Activated CD8-positive, alpha-beta T cell treated with anti-CD3 and anti-CD28 coated beads, Interleukin-2, amount 10 ng/mL, durations not matched to agents 7 days and 5 days (primary cell): ENCODE measurements around the gene RBPJ. TPM values are rescaled to one million over a fixed set of nuclear protein-coding genes. Genes with fewer than 3 reads are reported as not detected.

Experiments
- ATAC-seq: fragments of 150-1000 bp; cut with Tn5 transposase; one replicate; pipeline ENCODE4 v1.10.0; 2021; ENCODE audit warnings: moderate library complexity
- CTCF ChIA-PET: fragments of 350-600 bp; sonication (Branson Sonifier 250); formaldehyde crosslinking; loops from one replicate; lab custom pipeline; 2021; ENCODE audit warnings: antibody characterized with exemption; lab: Charles Lee
- POLR2A ChIA-PET: fragments of 350-600 bp; sonication (Branson Sonifier 250); formaldehyde crosslinking; loops from one replicate; lab custom pipeline; 2021; ENCODE audit warnings: antibody characterized with exemption; lab: Charles Lee
- DNase-seq: peaks from one replicate; pipeline ENCODE4 v3.0.0-alpha.2; 2020
- H3K27ac Mint-ChIP-seq: one replicate; pipeline ENCODE4 v1.8.0; 2021; ENCODE audit warnings: mild to moderate bottlenecking, mixed read lengths
- H3K27me3 Mint-ChIP-seq: one replicate; pipeline ENCODE4 v1.8.0; 2021; ENCODE audit warnings: low read depth, mixed read lengths
- H3K36me3 Mint-ChIP-seq: one replicate; pipeline ENCODE4 v1.8.0; 2021; ENCODE audit warnings: low read depth, mixed read lengths
- H3K4me1 Mint-ChIP-seq: one replicate; pipeline ENCODE4 v1.8.0; 2021; ENCODE audit warnings: low read depth, mixed read lengths
- H3K4me3 Mint-ChIP-seq: one replicate; pipeline ENCODE4 v1.8.0; 2021; ENCODE audit warnings: mild to moderate bottlenecking, mixed read lengths
- H3K9me3 Mint-ChIP-seq: one replicate; pipeline ENCODE4 v1.8.0; 2022; ENCODE audit warnings: mixed read lengths; ENCODE audit not compliant: insufficient read depth
- total RNA-seq, 2 experiments: library from RNA; stranded (reverse); gene quantifications; one replicate each; pipeline ENCODE4 v1.2.3, GENCODE V29; 2021

Gene RBPJ
- total RNA-seq, 2 experiments from 2014 or later: 61.7 to 72.3 TPM

- DNase-seq (no peak), ATAC-seq (no peak)
- no peaks in the 10 kb centered on the region for H3K27me3 Mint-ChIP-seq
- POLR2A ChIA-PET: no interaction called here
- H3K27ac Mint-ChIP-seq: no peak overlapping the region
- H3K4me1 Mint-ChIP-seq: peaks cover 4% of the 10 kb centered on the region
- peaks cover 40% of the 10 kb centered on the region for H3K36me3 Mint-ChIP-seq
- no peak overlapping the region for H3K4me3 Mint-ChIP-seq
- no peaks in the 10 kb centered on the region for H3K9me3 Mint-ChIP-seq
- CTCF ChIA-PET: no interaction called here
These were observed 103.3 kb downstream of the RBPJ start for GRCh38 chr4:26424153-26424552.

- no peak for DNase-seq
- ChIA-PET POLR2A (no interaction called here), CTCF (interaction anchor here (0.8 to 1.2 kb wide), 2 partner anchors 36 to 94 kb away, joined by 3 read pairs; no protein-coding TSS in a partner anchor)
- no peak for ATAC-seq
- peaks cover 4% of the 10 kb centered on the region for H3K4me1 Mint-ChIP-seq
- H3K9me3 Mint-ChIP-seq: no peaks in the 10 kb centered on the region
- H3K27me3 Mint-ChIP-seq: no peaks in the 10 kb centered on the region
- H3K4me3 Mint-ChIP-seq: no peak overlapping the region
- peaks cover 42% of the 10 kb centered on the region for H3K36me3 Mint-ChIP-seq
- no peak overlapping the region for H3K27ac Mint-ChIP-seq
These were observed 104.0 kb downstream of the RBPJ start for GRCh38 chr4:26424838-26425237.

DNA sequence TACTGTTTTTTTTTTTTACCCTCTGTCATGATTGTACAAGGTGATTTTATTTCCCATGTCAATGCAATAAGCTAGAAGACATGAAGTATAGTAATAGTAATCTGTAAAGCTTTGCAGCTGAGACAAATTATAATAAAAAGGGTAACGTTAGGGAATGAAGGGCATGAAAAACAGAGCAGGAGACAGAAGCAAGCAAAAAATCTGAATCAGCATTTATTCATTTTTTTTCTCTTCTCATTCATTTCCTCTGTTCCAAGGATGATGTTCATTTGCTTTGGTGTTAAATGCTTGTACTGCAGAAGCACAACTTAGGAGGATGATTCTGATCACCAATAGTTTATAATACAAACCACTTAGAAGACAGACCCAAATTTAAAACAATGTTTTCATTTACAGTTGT is 105.1 kb downstream of the RBPJ start:
- H3K9me3 Mint-ChIP-seq: no peaks in the 10 kb centered on the region
- peaks cover 4% of the 10 kb centered on the region for H3K4me1 Mint-ChIP-seq
- no peak overlapping the region for H3K4me3 Mint-ChIP-seq
- no peaks in the 10 kb centered on the region for H3K27me3 Mint-ChIP-seq
- ChIA-PET CTCF (interaction anchor here (0.6 to 1.2 kb wide), 2 partner anchors 96 to 425 kb away, joined by 3 read pairs; no protein-coding TSS in a partner anchor), POLR2A (no interaction called here)
- peaks cover 51% of the 10 kb centered on the region for H3K36me3 Mint-ChIP-seq
- ATAC-seq (no peak), DNase-seq (no peak)
- H3K27ac Mint-ChIP-seq: no peak overlapping the region

GRCh38 chr4:26426892-26427291 is 106.1 kb downstream of the RBPJ start:
- Mint-ChIP-seq H3K4me3 (no peak overlapping the region), H3K9me3 (no peaks in the 10 kb centered on the region), H3K36me3 (peaks cover 48% of the 10 kb centered on the region), H3K27ac (peak overlapping the region; percentile 22), H3K27me3 (no peaks in the 10 kb centered on the region), H3K4me1 (peaks cover 4% of the 10 kb centered on the region)
- ChIA-PET POLR2A (no interaction called here), CTCF (no interaction called here)
- ATAC-seq: no peak
- no peak for DNase-seq

- peaks cover 38% of the 10 kb centered on the region for H3K36me3 Mint-ChIP-seq
- ChIA-PET CTCF (interaction anchor here (1.0 to 1.3 kb wide), 2 partner anchors 24 to 28 kb away, joined by 3 read pairs; no protein-coding TSS in a partner anchor), POLR2A (interaction anchor here (1.2 kb wide), 1 partner anchor 9 kb away, joined by 3 read pairs; no protein-coding TSS in a partner anchor)
- H3K27ac Mint-ChIP-seq: no peak overlapping the region
- H3K9me3 Mint-ChIP-seq: no peaks in the 10 kb centered on the region
- ATAC-seq (no peak), DNase-seq (no peak)
- no peak overlapping the region for H3K4me3 Mint-ChIP-seq
- peaks cover 4% of the 10 kb centered on the region for H3K4me1 Mint-ChIP-seq
- H3K27me3 Mint-ChIP-seq: no peaks in the 10 kb centered on the region
These were observed 109.1 kb downstream of the RBPJ start for GRCh38 chr4:26429910-26430309.

DNA sequence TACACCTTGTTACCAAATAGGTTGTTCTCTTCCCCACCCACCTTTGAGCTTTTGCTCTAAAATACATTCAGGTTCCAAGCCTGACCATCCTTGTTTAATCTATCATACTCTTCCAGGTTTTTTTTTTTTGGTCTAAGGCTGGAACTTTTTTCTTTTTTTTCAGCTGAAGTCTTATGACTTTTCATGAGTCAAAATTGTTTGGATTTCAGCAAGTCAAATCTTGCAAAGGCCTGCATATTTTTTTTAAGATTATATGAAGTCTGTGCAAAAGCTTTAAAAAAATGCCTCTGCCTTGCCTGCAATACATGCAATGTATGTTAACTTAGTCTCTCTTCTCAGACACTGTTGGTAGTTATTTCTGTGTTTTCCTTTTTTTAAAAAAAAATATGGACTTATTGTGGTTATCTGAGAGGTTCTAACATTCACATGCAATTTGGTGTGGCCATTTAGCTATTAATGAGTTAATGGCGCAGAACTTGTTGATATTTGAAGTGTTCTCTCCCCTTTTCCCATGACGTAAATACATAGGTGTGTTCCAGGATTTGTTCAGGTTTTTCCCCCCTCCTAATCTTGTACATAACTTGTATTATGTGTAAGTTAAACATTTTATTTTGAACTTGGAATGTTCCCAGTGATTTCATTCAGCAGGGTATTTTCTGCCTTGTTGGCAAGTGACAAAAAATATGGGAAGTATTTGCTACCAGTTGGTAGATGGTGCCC is 110.8 kb downstream of the RBPJ start:
- H3K4me1 Mint-ChIP-seq: peaks cover 4% of the 10 kb centered on the region
- DNase-seq (no peak), ATAC-seq (no peak)
- no peaks in the 10 kb centered on the region for H3K27me3 Mint-ChIP-seq
- no peaks in the 10 kb centered on the region for H3K9me3 Mint-ChIP-seq
- H3K4me3 Mint-ChIP-seq: no peak overlapping the region
- ChIA-PET POLR2A (no interaction called here), CTCF (interaction anchor here (2.1 kb wide), 1 partner anchor 101 kb away, joined by 5 read pairs; no protein-coding TSS in a partner anchor)
- H3K36me3 Mint-ChIP-seq: peaks cover 29% of the 10 kb centered on the region
- H3K27ac Mint-ChIP-seq: no peak overlapping the region

DNA sequence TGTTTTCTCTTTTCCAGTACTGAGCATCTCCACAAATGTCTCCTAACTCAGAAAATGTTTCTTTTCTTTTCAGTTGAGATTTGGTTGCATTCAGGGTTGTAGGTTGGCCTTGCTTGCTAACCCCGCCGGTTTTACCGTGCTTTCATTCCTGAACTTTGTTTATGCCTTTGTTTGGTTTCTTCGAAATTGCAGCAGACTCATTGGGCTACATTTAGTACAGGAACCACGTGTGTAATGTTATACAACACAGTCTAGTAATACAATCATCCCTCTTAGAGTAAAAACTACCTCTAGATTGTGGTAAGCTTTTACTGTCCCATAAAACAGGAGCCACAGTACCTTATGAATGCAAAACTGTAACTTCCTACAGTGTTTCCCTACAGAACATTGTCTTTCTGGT is 111.6 kb downstream of the RBPJ start:
- Mint-ChIP-seq H3K27ac (no peak overlapping the region), H3K36me3 (peaks cover 26% of the 10 kb centered on the region), H3K9me3 (no peaks in the 10 kb centered on the region), H3K27me3 (no peaks in the 10 kb centered on the region), H3K4me3 (no peak overlapping the region), H3K4me1 (peaks cover 3% of the 10 kb centered on the region)
- ChIA-PET POLR2A (no interaction called here), CTCF (interaction anchor here (2.1 kb wide), 1 partner anchor 102 kb away, joined by 5 read pairs; no protein-coding TSS in a partner anchor)
- DNase-seq (no peak), ATAC-seq (no peak)

- no peaks in the 10 kb centered on the region for H3K9me3 Mint-ChIP-seq
- CTCF ChIA-PET: interaction anchor here (0.9 to 2.1 kb wide), 4 partner anchors 25 to 507 kb away, joined by 3 to 6 read pairs (median 4); no protein-coding TSS in a partner anchor
- H3K4me1 Mint-ChIP-seq: no peaks in the 10 kb centered on the region
- H3K4me3 Mint-ChIP-seq: no peak overlapping the region
- POLR2A ChIA-PET: no interaction called here
- DNase-seq (no peak), ATAC-seq (no peak)
- H3K27me3 Mint-ChIP-seq: no peaks in the 10 kb centered on the region
- peaks cover 22% of the 10 kb centered on the region for H3K36me3 Mint-ChIP-seq
- no peak overlapping the region for H3K27ac Mint-ChIP-seq
These were observed 112.7 kb downstream of the RBPJ start for GRCh38 chr4:26433556-26433955.

DNA sequence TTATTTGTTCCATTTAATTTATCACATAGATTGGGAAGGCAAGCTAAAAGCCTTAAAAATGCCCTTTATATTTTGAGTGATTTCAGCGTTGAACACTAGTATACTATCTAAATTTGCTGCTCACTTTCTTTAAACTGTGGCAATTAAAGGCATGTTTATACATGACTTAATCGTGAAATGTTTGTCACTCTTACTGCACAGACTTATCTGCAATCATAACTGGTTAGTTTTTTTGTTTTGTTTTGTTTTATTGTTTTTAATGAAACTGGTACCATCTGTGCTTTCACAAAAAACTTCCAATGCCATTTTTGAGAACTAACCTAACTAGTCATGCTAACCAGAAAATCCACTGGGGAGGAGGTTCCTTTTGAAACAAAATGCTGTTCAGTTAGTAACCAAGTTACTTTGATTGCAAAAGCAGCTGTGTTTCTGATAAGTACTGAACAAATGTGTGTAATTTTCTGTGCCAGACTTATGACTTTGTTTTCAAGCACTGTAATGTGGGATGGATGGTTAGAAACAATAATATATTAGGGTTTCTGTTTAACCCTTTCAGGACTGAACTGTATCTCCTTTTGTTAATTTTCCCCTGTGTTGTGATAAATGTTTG is 113.3 kb downstream of the RBPJ start:
- Mint-ChIP-seq H3K9me3 (no peaks in the 10 kb centered on the region), H3K4me1 (no peaks in the 10 kb centered on the region), H3K4me3 (no peak overlapping the region), H3K27me3 (no peaks in the 10 kb centered on the region), H3K36me3 (peaks cover 21% of the 10 kb centered on the region), H3K27ac (no peak overlapping the region)
- CTCF ChIA-PET: interaction anchor here (0.9 to 1.0 kb wide), 2 partner anchors 25 to 508 kb away, joined by 3 to 6 read pairs; no protein-coding TSS in a partner anchor
- no peak for ATAC-seq
- DNase-seq: no peak
- POLR2A ChIA-PET: no interaction called here

DNA sequence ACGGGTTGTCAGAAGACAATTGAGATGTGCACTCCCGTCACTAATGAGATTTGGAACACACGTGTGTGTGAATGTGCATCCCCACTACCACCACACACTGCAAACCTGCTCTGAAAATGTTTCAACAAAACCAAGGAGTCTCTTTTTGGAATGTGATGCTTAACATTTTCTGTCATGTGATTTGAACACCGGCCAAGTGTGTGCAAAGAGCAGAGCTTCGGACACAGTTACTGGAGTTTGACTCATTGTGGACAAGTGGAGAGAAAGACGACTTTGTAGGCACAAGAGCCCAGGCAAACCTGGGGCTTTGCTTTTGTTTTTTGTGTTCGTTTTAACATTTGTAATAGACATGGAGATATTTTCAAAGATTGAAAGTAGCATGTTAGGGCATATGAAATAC is 120.3 kb downstream of the RBPJ start:
- H3K27me3 Mint-ChIP-seq: peaks cover 3% of the 10 kb centered on the region
- POLR2A ChIA-PET: no interaction called here
- no peak overlapping the region for H3K4me3 Mint-ChIP-seq
- no peak overlapping the region for H3K27ac Mint-ChIP-seq
- H3K9me3 Mint-ChIP-seq: peaks cover 3% of the 10 kb centered on the region
- CTCF ChIA-PET: no interaction called here
- H3K4me1 Mint-ChIP-seq: no peaks in the 10 kb centered on the region
- DNase-seq: no peak
- peaks cover 2% of the 10 kb centered on the region for H3K36me3 Mint-ChIP-seq
- no peak for ATAC-seq

DNA sequence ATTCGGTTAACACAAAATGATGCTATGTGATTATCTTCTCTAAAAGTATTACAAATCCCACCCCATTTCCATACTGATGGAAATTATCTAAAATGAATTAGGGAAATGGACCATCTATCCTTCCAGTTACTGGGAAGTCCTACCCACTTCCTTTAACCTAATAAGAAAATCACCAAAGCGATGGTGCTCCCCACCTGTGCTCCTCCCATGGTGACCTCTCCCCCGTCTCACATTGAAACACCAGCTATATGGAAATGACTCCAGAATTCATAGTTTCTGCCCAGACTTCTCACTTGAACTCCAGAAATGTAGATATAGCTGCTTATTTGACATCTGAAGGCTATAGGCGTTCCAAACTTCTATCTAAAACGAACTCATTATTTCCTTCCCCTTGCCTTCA is 121.0 kb downstream of the RBPJ start:
- H3K27ac Mint-ChIP-seq: no peak overlapping the region
- no peak for ATAC-seq
- no peak for DNase-seq
- peaks cover 3% of the 10 kb centered on the region for H3K9me3 Mint-ChIP-seq
- peaks cover 8% of the 10 kb centered on the region for H3K27me3 Mint-ChIP-seq
- no peaks in the 10 kb centered on the region for H3K4me1 Mint-ChIP-seq
- no peak overlapping the region for H3K4me3 Mint-ChIP-seq
- POLR2A ChIA-PET: no interaction called here
- CTCF ChIA-PET: no interaction called here
- peaks cover 2% of the 10 kb centered on the region for H3K36me3 Mint-ChIP-seq

GRCh38 chr4:26447378-26447777 is 126.6 kb downstream of the RBPJ start:
- CTCF ChIA-PET: no interaction called here
- no peaks in the 10 kb centered on the region for H3K4me1 Mint-ChIP-seq

More at GRCh38 chr4:26447378-26447777, 126.6 kb downstream of the RBPJ start:
- Mint-ChIP-seq H3K36me3 (peaks cover 2% of the 10 kb centered on the region), H3K9me3 (peaks cover 3% of the 10 kb centered on the region), H3K27me3 (peaks cover 14% of the 10 kb centered on the region), H3K4me3 (no peak overlapping the region), H3K27ac (no peak overlapping the region)
- ATAC-seq (no peak), DNase-seq (no peak)
- POLR2A ChIA-PET: no interaction called here
